Hepatocyte (in vitro differentiated cells): ENCODE data around the gene RBM4B. TPM values are rescaled to one million over a fixed set of nuclear protein-coding genes. Genes with fewer than 3 reads are reported as not detected.

Source experiments
- DNase-seq: peaks from one replicate; pipeline ENCODE4 v3.0.0-alpha.2; 2016; ENCODE audit warnings: low spot score
- H2AFZ ChIP-seq: fragments of 200-600 bp; sonication (generic); 2 replicates; pipeline ENCODE4 v1.6.0; 2016; ENCODE audit warnings: antibody characterized with exemption, mild to moderate bottlenecking
- H3K27ac ChIP-seq: fragments of 200-600 bp; sonication (generic); 2 replicates; pipeline ENCODE4 v1.5.1; 2016; ENCODE audit warnings: mild to moderate bottlenecking
- H3K27me3 ChIP-seq: fragments of 200-600 bp; sonication (generic); 2 replicates; pipeline ENCODE4 v1.6.1; 2016
- H3K36me3 ChIP-seq: fragments of 200-600 bp; sonication (generic); replicated peaks from 2 replicates; pipeline ENCODE4 v1.5.1; 2016; ENCODE audit warnings: low read depth; ENCODE audit not compliant: insufficient read depth
- H3K4me1 ChIP-seq: fragments of 200-600 bp; sonication (generic); 2 replicates; pipeline ENCODE4 v1.5.1; 2016; ENCODE audit warnings: mild to moderate bottlenecking, moderate library complexity; ENCODE audit not compliant: insufficient read depth
- H3K4me2 ChIP-seq: fragments of 200-600 bp; sonication (generic); 2 replicates; pipeline ENCODE4 v1.6.0; 2016
- H3K4me3 ChIP-seq: fragments of 200-600 bp; sonication (generic); 2 replicates; pipeline ENCODE4 v1.5.1; 2016; ENCODE audit warnings: mild to moderate bottlenecking
- H3K79me2 ChIP-seq: fragments of 200-600 bp; sonication (generic); 2 replicates; pipeline ENCODE4 v1.6.0; 2017; ENCODE audit warnings: mild to moderate bottlenecking
- H3K9me2 ChIP-seq: fragments of 200-600 bp; sonication (generic); replicated peaks from 2 replicates; pipeline ENCODE4 v1.6.0; 2017; ENCODE audit warnings: mild to moderate bottlenecking; ENCODE audit not compliant: insufficient read depth
- H3K9me3 ChIP-seq: fragments of 200-600 bp; sonication (generic); 2 replicates; pipeline ENCODE4 v1.5.1; 2016; ENCODE audit warnings: low read depth, mild to moderate bottlenecking
- H4K20me1 ChIP-seq: fragments of 200-600 bp; sonication (generic); 2 replicates; pipeline ENCODE4 v1.6.0; 2016; ENCODE audit warnings: mild to moderate bottlenecking; ENCODE audit not compliant: insufficient read depth, poor library complexity, severe bottlenecking
- EZH2 ChIP-seq: fragments of 200-600 bp; sonication (generic); IDR thresholded peaks from 2 replicates; pipeline ENCODE4 v1.6.1; 2016; ENCODE audit warnings: antibody characterized with exemption, mild to moderate bottlenecking, borderline replicate concordance
- EZH2phosphoT487 ChIP-seq: fragments of 200-600 bp; sonication (generic); IDR thresholded peaks from one replicate; pipeline ENCODE4 v1.6.1; 2018; ENCODE audit warnings: antibody characterized with exemption, mild to moderate bottlenecking, low read depth, moderate library complexity; ENCODE audit not compliant: unreplicated experiment, severe bottlenecking
- WGBS: methylation state at CpG from one replicate; pipeline ENCODE4 v1.1.6; 2016; ENCODE audit warnings: low lambda C conversion rate; ENCODE audit errors: missing lambda C conversion rate; 5-methylcytosine and 5-hydroxymethylcytosine counted together
- polyA plus RNA-seq: library from polyadenylated mRNA; unstranded; fragments of >200 nt; fragmentation: Nextera tagmentation; extraction: Ambion mirVana; gene quantifications from 2 replicates; pipeline ENCODE4 v1.2.1, GENCODE V29; 2016
- total RNA-seq: library from RNA; depleted of rRNA; stranded (reverse); fragments of >200 nt; gene quantifications from 2 replicates; pipeline ENCODE4 v1.2.3, GENCODE V29; 2014
- TF ChIP-seq, protein P1 (sequence below): fragments of 200-600 bp; sonication (generic); IDR thresholded peaks from 2 replicates; pipeline ENCODE4 v1.5.1; 2016; ENCODE audit warnings: antibody characterized with exemption, mild to moderate bottlenecking; ENCODE audit not compliant: poor library complexity

Gene RBM4B
- total and polyA plus RNA-seq, 2 experiments from 2014 or later: 25.7 to 33.4 TPM

DNA sequence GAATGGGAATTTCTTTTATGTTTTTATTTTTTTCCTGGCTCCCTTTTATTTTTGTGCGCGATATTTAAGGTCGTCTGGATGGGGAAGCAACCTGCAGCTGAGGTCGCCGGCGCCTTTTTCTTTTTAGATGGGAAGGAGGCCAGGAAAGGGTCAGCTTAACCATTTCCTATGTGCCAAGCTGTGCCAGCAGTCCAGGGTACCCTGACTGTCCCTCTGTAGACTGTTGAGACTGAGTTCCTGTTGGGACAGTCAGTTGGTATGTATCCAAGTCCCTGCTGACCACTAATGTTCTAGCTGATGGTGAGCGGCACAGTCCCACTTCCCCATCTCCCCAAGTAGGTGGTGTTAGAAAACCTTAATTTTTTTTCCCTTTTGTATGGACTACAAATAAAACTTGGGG, 50.8 kb downstream of the RBM4B start:
- Histone ChIP-seq H3K36me3 (no peaks in the 10 kb centered on the region), H3K79me2 (peaks cover 100% of the 10 kb centered on the region), H3K27ac (no peak overlapping the region), H3K27me3 (no peaks in the 10 kb centered on the region), H3K4me3 (no peak overlapping the region), H3K9me3 (no peaks in the 10 kb centered on the region), H2AFZ (no peak overlapping the region), H3K4me1 (peaks cover 2% of the 10 kb centered on the region), H3K9me2 (no peaks in the 10 kb centered on the region), H4K20me1 (peaks cover 98% of the 10 kb centered on the region), H3K4me2 (no peak overlapping the region)
- no peak for DNase-seq
- WGBS: over 99% methylated on average over 7 of the region's 7 CpGs
- TF ChIP-seq EZH2 (no peak), EZH2phosphoT487 (no peak)
- TF ChIP-seq, protein P1, sequence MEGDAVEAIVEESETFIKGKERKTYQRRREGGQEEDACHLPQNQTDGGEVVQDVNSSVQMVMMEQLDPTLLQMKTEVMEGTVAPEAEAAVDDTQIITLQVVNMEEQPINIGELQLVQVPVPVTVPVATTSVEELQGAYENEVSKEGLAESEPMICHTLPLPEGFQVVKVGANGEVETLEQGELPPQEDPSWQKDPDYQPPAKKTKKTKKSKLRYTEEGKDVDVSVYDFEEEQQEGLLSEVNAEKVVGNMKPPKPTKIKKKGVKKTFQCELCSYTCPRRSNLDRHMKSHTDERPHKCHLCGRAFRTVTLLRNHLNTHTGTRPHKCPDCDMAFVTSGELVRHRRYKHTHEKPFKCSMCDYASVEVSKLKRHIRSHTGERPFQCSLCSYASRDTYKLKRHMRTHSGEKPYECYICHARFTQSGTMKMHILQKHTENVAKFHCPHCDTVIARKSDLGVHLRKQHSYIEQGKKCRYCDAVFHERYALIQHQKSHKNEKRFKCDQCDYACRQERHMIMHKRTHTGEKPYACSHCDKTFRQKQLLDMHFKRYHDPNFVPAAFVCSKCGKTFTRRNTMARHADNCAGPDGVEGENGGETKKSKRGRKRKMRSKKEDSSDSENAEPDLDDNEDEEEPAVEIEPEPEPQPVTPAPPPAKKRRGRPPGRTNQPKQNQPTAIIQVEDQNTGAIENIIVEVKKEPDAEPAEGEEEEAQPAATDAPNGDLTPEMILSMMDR: no peak

- no peak for DNase-seq
- peaks cover 98% of the 10 kb centered on the region for H4K20me1 ChIP-seq
- H3K4me2 ChIP-seq: no peak overlapping the region
- no peaks in the 10 kb centered on the region for H3K9me3 ChIP-seq
- no peaks in the 10 kb centered on the region for H3K36me3 ChIP-seq
- 98% methylated on average over 23 of the region's 25 CpGs for WGBS
- peaks cover 100% of the 10 kb centered on the region for H3K79me2 ChIP-seq
- no peak overlapping the region for H2AFZ ChIP-seq
- no peak overlapping the region for H3K27ac ChIP-seq
- peaks cover 4% of the 10 kb centered on the region for H3K4me1 ChIP-seq
- no peaks in the 10 kb centered on the region for H3K9me2 ChIP-seq
- TF ChIP-seq, protein P1: no peak
- TF ChIP-seq EZH2 (no peak), EZH2phosphoT487 (no peak)
- H3K4me3 ChIP-seq: no peak overlapping the region
- H3K27me3 ChIP-seq: no peaks in the 10 kb centered on the region
Observed at GRCh38 chr11:66626382-66626781, 51.3 kb downstream of the RBM4B start.

DNA sequence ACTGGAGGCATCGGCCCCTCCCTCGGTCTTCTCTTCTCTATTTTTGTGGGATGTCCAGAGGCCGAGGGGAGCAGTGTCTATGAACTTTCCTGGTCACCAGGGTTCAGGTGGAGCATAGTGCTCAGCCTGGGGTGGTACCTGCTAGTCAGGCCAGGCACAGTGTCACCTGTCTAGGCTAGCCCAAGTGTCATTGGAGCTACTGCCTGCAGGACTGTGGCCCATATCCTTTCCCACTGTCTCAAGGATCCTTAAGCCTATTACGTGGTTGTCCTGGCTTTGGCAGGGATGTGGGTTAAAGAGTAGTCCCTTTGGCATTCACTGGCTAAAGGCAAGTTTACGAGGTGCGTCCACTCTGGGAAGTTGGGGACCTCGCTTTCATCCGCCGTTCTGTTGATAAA, 51.9 kb downstream of the RBM4B start:
- Histone ChIP-seq H3K9me2 (no peaks in the 10 kb centered on the region), H3K36me3 (no peaks in the 10 kb centered on the region), H3K27me3 (no peaks in the 10 kb centered on the region), H3K4me2 (no peak overlapping the region), H3K79me2 (peaks cover 100% of the 10 kb centered on the region), H3K4me1 (peaks cover 7% of the 10 kb centered on the region), H3K4me3 (no peak overlapping the region), H2AFZ (no peak overlapping the region), H4K20me1 (peaks cover 98% of the 10 kb centered on the region), H3K9me3 (no peaks in the 10 kb centered on the region), H3K27ac (no peak overlapping the region)
- 90% methylated on average over 9 of the region's 9 CpGs for WGBS
- DNase-seq: no peak
- TF ChIP-seq, protein P1: no peak
